GM23248 (cell line): ENCODE data around the gene GLOD4.

Experiments used
- EZH2 ChIP-seq: fragments of 200-600 bp; sonication (generic); IDR thresholded peaks from 2 replicates; pipeline ENCODE4 v1.6.1; 2018; ENCODE audit warnings: antibody characterized with exemption, mild to moderate bottlenecking; ENCODE audit not compliant: insufficient read depth, poor library complexity, severe bottlenecking
- EZH2phosphoT487 ChIP-seq: fragments of 200-600 bp; sonication (generic); IDR thresholded peaks from 2 replicates; pipeline ENCODE4 v1.6.1; 2018; ENCODE audit warnings: antibody characterized with exemption, moderate library complexity, mild to moderate bottlenecking, low read depth; ENCODE audit not compliant: insufficient read depth

DNA sequence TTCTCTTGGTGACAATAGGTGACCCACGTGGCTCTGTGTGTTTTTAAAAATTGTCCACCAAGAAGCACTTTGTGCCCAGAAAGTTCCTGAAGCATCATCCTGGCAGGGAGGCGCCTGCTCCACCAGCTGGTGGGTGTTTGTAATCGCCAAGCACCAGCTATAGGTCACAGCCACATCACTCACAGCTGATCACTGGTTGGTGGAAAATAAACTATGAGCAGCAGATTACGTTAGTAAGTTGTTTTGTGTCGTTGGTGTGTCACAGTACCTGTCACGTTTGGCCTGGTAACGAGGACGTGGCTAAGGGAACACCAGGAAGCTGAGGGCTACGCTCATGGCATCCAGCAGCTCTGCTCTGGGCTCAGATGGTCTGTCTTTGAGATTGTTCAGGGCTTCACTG, 10.2 kb upstream of the GLOD4 start:
- TF ChIP-seq EZH2, result no peak
- TF ChIP-seq EZH2phosphoT487, result no peak
